HG02938 (cell line): ENCODE measurements around the gene MALRD1.

Experiments
- ATAC-seq: cut with Tn5 transposase; IDR thresholded peaks from one replicate; pipeline ENCODE4 v1.9.1; 2021; ENCODE audit warnings: mild to moderate bottlenecking, moderate library complexity; ENCODE audit not compliant: unreplicated experiment

MALRD1 gene

DNA sequence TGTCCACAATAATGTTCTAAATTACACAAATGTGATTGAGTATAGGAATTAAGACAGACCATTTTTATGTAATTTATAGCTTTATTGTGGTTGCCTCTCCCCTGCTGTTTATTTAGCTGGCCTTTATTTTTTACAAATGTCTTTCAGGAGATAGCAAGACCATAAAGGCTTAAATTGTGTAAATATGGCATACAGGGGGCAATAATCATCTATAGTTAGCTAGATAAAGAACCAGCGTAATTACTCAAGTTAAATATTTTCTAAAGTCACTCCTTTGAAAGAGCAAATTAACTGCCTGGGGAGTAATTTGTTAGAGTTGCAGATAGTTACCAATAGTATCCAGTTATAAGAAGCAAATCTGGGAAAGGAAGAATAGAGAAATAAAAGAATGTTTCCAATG is at the start of gene MALRD1:
MALRD1 (plus strand) TSS at position 313 of the 400 bp plus-strand sequence. CDS start 138 bp downstream, outside the sequence.
- ATAC-seq: no peak

DNA sequence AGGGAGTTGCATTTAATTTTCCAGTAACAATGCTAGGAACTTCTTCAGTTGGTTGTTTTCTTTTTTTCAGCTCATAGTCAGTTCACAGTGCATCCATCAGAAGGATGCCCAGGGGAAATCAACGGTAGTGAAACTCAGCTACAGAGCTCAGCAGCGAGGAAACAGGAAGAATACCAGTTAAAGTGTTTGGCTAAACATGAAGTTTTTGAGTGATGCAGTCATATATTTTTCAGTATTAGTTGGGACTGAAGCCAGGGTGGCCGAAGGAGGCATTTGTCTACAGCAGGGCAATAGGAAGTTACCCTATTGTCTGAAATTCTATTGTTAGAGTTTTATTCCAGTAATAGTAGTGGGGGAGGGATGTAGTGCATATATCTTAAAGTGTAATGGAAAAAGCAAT is 45.3 kb upstream of the MALRD1 start:
- no peak for ATAC-seq

DNA sequence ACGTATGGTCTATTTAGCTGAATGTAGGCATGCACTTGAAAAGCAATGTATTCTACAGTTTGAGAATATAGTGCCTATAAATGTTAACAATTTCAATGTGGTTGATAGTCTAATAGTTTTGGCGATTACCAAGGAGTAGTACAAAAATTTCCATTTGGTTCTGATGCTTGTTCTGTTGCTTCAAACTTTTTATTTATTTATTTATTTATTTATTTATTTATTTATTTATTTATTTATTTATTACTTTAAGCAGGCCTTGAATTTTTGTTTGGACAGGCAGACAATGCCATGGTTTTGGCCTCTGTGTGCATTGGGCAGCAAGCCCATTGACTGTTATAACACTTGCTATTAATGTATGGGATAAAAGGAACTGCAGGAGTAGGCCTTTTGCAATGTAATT is 36.5 kb upstream of the MALRD1 start:
- no peak for ATAC-seq

DNA sequence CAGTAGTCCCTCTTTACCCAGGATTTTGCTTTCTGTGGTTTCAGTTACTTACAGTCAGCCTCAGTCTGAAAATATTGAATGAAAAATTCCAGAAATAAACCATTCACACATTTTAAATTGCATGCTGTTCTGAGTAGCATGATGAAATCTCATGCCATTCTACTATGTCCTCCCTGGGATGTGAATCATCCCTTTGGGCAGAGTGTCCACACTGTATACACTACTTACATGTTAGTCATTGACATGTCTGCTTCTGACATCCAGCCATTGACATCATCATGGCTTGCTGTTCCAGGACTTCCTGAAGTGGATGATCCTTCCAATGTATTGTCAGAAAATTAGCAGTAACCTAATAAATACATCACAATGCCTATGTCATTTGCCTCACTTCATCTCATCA is 34.6 kb upstream of the MALRD1 start:
- ATAC-seq: no peak

DNA sequence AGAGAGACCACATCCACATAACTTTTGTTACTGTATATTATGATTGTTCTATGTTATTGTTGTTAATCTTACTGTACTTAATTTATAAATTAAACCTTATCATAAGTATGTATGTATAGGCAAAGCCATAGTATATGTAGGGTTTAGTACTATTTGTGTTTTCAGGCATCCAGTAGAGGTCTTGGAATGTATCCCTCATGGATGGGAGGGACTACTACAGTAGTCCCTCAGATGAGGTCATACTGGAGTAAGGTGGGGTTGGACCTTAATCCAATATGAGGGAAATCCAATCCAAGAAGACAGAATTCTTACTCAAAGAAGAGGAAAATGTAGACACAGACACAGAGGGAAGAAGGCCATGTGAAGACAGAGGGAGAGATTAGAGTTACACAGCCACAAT is 34.1 kb upstream of the MALRD1 start:
- ATAC-seq: no peak

GRCh38 chr10:19017116-19017890 is 31.3 kb upstream of the MALRD1 start:
- no peak for ATAC-seq

GRCh38 chr10:19021162-19021561 is 27.4 kb upstream of the MALRD1 start:
- no peak for ATAC-seq

DNA sequence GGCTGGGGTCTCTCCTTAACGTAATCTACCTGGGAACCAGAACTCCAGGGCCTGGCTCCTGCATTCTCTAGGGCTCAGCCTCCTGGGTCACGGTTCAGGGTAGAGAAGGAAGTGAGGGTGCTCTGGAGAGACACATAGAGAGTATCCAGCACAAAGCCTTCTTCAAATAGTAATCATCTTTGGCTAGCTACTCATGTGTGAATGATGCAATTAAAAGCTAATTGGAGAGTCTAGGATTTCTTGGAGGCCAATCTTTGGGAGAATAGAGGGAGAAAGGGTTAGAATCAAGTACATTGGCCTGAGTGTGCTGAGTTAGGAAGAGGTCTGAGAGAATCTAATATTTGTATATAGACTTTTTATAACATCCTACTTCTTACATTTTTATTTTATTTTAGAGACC is 24.0 kb upstream of the MALRD1 start:
- ATAC-seq: no peak

DNA sequence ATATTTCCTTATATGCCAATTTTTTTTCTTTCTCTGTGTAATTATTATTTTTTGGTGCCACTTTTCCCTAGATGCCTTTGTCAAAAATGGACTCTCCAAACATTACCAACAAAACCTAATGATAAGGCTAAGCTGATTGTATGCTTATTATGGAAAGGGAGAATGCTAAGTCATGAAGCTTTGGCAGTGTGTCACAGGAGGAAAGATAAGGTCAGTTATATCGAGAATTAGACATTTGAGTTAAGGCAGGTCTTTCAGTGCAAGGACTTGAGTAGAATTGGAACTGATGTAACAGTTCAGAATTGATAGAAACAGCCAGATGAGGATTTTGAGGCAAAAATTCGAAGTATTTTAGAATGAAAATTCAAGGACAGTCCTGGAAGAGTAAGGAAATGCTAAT is 16.8 kb upstream of the MALRD1 start:
- ATAC-seq: no peak

DNA sequence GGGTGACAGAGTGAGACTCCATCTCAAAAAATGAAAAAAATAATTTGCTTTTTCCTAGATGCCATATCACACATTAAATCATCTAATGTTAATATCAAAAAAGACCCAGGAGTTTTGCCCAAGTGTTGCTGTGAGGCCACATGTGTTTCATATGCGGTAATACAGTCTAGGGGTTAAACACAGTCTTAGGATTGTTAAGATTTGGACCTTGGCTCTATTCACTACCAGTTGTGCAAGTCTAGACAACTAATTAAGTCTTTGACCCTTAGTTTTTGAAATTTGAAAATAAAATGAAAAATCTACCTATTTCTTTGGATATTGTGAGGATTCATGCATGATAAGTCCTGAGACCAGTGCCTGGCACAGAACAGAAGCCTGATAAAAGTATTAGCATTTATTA is 14.9 kb upstream of the MALRD1 start:
- ATAC-seq: no peak

- ATAC-seq: no peak
Observed at GRCh38 chr10:19041171-19041570, 7.4 kb upstream of the MALRD1 start.

GRCh38 chr10:19043431-19043830 is 5.2 kb upstream of the MALRD1 start:
- no peak for ATAC-seq

DNA sequence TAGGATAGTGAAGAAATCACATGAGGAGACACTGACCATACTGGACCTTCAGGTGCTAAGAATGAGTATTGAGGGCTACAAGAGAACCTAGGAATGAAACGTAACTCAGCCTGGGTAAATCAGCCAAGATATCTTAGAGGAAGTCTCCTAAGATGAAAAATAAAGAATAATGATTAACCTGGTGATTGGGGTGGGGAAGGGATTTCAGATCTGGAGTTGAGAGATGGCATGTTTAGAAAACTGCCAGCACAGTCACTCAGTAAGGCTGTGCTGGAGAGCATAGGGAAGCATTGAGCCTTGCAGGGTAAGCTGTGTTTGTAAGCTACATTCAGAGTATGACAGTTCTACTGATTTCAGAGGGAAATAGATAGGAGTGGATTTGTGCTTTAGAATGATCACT is 1.9 kb upstream of the MALRD1 start:
- no peak for ATAC-seq

DNA sequence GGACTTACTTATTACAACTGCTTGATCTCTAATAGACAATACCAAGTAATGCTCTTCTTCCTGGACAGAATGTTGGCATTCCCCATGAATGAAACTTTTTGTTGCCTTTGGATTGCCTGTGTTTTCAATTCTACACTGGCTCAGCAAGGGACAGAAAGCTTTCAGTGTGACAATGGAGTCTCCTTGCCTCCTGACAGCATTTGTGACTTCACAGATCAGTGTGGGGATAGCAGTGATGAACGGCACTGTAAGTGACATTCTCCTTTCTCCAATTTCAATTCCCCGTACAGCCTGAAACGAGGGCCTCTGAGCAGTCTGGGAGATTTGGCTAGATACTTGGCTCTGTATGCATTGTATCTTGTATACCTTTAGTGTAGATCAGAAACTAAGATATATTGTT is 290 bp downstream of the MALRD1 start:
- no peak for ATAC-seq

DNA sequence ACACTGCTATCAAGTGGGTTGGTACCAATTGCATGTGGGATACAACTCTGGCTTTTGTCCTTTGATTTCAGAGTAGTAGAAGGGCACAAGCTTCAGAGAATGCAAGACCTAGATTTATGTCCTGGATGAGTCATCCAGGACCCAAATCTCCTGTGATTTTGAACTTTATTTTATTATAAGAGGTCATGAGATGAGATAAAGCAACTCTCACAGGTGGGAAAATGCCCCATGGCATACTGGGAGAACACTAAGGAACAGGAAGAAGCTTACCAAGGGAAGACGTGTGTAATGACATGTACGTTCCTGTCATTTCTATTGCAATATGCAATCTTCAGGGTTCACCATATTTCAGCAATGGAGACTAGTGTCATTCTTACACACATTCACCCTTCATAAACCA is 966 bp downstream of the MALRD1 start:
- ATAC-seq: no peak

- no peak for ATAC-seq
Observed at GRCh38 chr10:19054289-19054835, 5.8 kb downstream of the MALRD1 start.

- no peak for ATAC-seq
Observed at GRCh38 chr10:19058046-19058445, 9.4 kb downstream of the MALRD1 start.

- ATAC-seq: no peak
Observed at GRCh38 chr10:19063986-19064385, 15.4 kb downstream of the MALRD1 start.

DNA sequence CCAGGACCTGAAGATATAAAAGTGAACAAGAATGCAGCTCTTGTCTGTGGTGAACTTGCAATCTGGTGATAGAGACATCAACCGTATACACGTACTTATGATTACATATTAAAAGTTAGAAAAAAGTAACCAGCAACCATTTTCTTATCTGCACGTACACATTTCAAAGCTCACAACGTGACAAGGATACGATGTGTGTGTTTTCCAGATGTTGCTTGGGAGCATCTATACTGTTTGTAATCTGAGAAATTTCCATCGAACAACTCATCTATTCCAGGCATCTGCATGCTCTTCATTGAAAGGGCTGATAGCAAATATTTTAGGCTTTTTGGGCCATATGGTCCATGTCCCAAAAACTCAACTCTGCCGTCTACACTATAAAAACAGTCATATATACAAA is 23.3 kb downstream of the MALRD1 start:
- no peak for ATAC-seq

GRCh38 chr10:19077276-19077675 is 28.7 kb downstream of the MALRD1 start:
- no peak for ATAC-seq

DNA sequence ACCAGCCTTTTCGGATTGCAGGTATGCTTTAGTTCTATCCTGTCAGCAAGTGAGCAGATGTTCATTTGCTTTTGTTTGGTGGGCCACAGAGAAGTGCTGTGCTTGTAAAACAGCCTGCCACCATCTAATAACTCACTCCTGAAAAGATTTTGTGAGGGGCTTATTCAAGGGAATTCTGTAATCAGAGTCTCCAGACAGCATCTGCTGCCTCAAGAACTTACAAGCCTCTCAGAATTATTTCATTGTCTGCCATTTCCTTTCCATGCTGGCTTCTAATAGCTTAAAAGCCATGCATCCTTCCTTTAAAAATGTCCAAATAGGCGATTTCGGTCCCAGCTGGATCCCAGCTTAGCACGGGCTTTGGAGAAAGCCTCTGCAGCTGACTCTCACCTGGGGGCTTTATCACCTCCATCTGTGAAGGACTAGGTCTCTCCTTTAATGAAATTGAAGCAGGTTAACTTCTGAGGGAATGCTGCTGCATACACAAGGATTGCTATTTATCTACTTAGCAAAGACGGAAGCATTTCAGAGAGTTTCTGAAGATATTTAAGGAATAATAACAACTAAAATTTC is 48.0 kb downstream of the MALRD1 start:
- ATAC-seq: no peak

- ATAC-seq: no peak
Observed at GRCh38 chr10:19097151-19097550, 48.5 kb downstream of the MALRD1 start.
